Activated CD4-positive, alpha-beta T cell treated with anti-CD3 and anti-CD28 coated beads, Interleukin-2, amount 50 U/mL, for 16 hours (primary cell): ENCODE results near the gene SETD6.
A peak's percentile ranks its signal among the peaks of the same experiment; 100 is the strongest.

Source experiments
- DNase-seq: peaks from one replicate; pipeline ENCODE4 v3.0.0-alpha.2; 2020

Gene SETD6

GRCh38 chr16:58494981-58495520 lies 20.3 kb upstream of the SETD6 start:
- DNase-seq = peak; percentile 85

GRCh38 chr16:58495521-58496331 lies 19.6 kb upstream of the SETD6 start:
- no peak for DNase-seq

- no peak for DNase-seq
Measured at GRCh38 chr16:58497468-58497867, 17.8 kb upstream of the SETD6 start.

GRCh38 chr16:58497935-58498334 lies 17.4 kb upstream of the SETD6 start:
- no peak for DNase-seq

GRCh38 chr16:58498341-58499091 lies 16.8 kb upstream of the SETD6 start:
- no peak for DNase-seq

GRCh38 chr16:58499092-58499511 lies 16.2 kb upstream of the SETD6 start:
- DNase-seq = no peak

- DNase-seq = peak; percentile 53
Measured at GRCh38 chr16:58499615-58500351, 15.5 kb upstream of the SETD6 start, which contains the start of gene NDRG4. Gene NDRG4 (plus strand): TSS chr16:58500143. CDS start chr16:58500249, 106 bp downstream.

GRCh38 chr16:58500430-58501241 lies 14.7 kb upstream of the SETD6 start:
- no peak for DNase-seq

- DNase-seq = no peak
Measured at GRCh38 chr16:58501242-58502131, 13.8 kb upstream of the SETD6 start.

- no peak for DNase-seq
Measured at GRCh38 chr16:58502217-58502921, 12.9 kb upstream of the SETD6 start.

- no peak for DNase-seq
Measured at GRCh38 chr16:58503166-58503862, 12.0 kb upstream of the SETD6 start.

- DNase-seq = no peak
Measured at GRCh38 chr16:58503863-58504688, 11.2 kb upstream of the SETD6 start.

GRCh38 chr16:58506241-58507194 lies 8.8 kb upstream of the SETD6 start:
- DNase-seq = no peak

- DNase-seq = no peak
Measured at GRCh38 chr16:58507195-58507962, 7.9 kb upstream of the SETD6 start.

- DNase-seq = no peak
Measured at GRCh38 chr16:58507963-58508670, 7.2 kb upstream of the SETD6 start.

- no peak for DNase-seq
Measured at GRCh38 chr16:58508671-58509251, 6.6 kb upstream of the SETD6 start.
